GM19372 (cell line): ENCODE results near the gene WFS1.

Experiments used
- ATAC-seq: cut with Tn5 transposase; IDR thresholded peaks from one replicate; pipeline ENCODE4 v1.9.1; 2021; ENCODE audit warnings: mild to moderate bottlenecking, low read depth, moderate library complexity; ENCODE audit not compliant: unreplicated experiment

The WFS1 gene

GRCh38 chr4:6318206-6318605 is 48.6 kb downstream of the WFS1 start:
- no peak for ATAC-seq

GRCh38 chr4:6319530-6320150 is 50.0 kb downstream of the WFS1 start:
- ATAC-seq = no peak

GRCh38 chr4:6320663-6321062 is 51.0 kb downstream of the WFS1 start:
- ATAC-seq = no peak

- no peak for ATAC-seq
These were observed 51.7 kb downstream of the WFS1 start for GRCh38 chr4:6321361-6321760.

GRCh38 chr4:6322067-6322760 is 52.6 kb downstream of the WFS1 start:
- no peak for ATAC-seq

- ATAC-seq = no peak
These were observed 53.3 kb downstream of the WFS1 start for GRCh38 chr4:6322761-6323566.

GRCh38 chr4:6324461-6324998 is 54.9 kb downstream of the WFS1 start:
- ATAC-seq = no peak

- no peak for ATAC-seq
These were observed 55.5 kb downstream of the WFS1 start for GRCh38 chr4:6324999-6325787.

- no peak for ATAC-seq
These were observed 56.2 kb downstream of the WFS1 start for GRCh38 chr4:6325788-6326290.

GRCh38 chr4:6326312-6327060 is 56.8 kb downstream of the WFS1 start:
- ATAC-seq = no peak

- no peak for ATAC-seq
These were observed 57.7 kb downstream of the WFS1 start for GRCh38 chr4:6327220-6327917.

GRCh38 chr4:6328526-6328925 is 58.9 kb downstream of the WFS1 start:
- ATAC-seq = no peak

- no peak for ATAC-seq
These were observed 60.1 kb downstream of the WFS1 start for GRCh38 chr4:6329478-6330383.

GRCh38 chr4:6330384-6330767 is 60.7 kb downstream of the WFS1 start:
- no peak for ATAC-seq

- ATAC-seq = no peak
These were observed 61.4 kb downstream of the WFS1 start for GRCh38 chr4:6331018-6331417.

GRCh38 chr4:6331468-6331867 is 61.8 kb downstream of the WFS1 start:
- ATAC-seq = no peak

- no peak for ATAC-seq
These were observed 62.5 kb downstream of the WFS1 start for GRCh38 chr4:6332042-6332668.

- ATAC-seq = no peak
These were observed 63.0 kb downstream of the WFS1 start for GRCh38 chr4:6332669-6333050.
